HL-60 (cell line): ENCODE results near the gene ZNF821.

Source experiments
- CTCF ChIP-seq: IDR thresholded peaks from one replicate; pipeline ENCODE4 v1.5.1; 2011; ENCODE audit warnings: low read length, control low read depth, inconsistent platforms; ENCODE audit not compliant: insufficient read depth
- POLR2AphosphoS5 ChIP-seq: IDR thresholded peaks from 2 replicates; pipeline ENCODE4 v1.6.1; 2012; ENCODE audit warnings: low read depth

DNA sequence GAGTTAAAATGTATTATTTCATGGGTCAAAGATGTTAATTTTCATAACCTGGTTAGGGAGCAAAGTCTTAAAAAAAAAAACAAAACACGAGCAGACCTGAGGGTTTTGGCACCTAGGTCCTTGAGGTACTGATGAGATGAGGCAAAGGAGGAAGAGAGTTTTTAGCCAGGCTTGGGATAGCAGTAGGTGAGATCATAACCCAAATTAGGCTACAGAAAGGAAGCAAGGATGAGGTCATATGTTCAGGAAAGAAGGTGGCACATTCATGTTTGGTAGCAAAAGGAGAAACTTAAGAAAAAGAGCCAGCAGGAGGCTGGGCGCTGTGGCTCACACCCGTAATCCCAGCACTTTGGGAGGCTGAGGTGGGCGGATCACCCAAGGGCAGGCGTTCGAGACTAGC, 35.4 kb downstream of the ZNF821 start:
- TF ChIP-seq CTCF: no peak
- TF ChIP-seq POLR2AphosphoS5: no peak
